Globus pallidus (tissue), 1 donor: ENCODE data around the gene NCLN.
A peak's percentile ranks its signal among the peaks of the same experiment; 100 is the strongest.
"Not testable (repeated sequence)": the region's sequence is repeated elsewhere in the genome, so short reads cannot be mapped to it uniquely, and the experiment has no call there.

Experiments
- DNase-seq: peaks from one replicate; pipeline ENCODE4 v3.0.0-alpha.2; 2015; ENCODE audit warnings: low spot score

Gene NCLN

GRCh38 chr19:3185461-3186159 lies at the start of gene NCLN:
Gene NCLN (plus strand): TSS chr19:3185930. CDS start chr19:3186031, 101 bp downstream.
- peak; percentile 98 for DNase-seq

GRCh38 chr19:3135961-3136683 lies 49.6 kb upstream of the NCLN start, which contains the start of gene GNA15:
Gene GNA15 (plus strand): TSS chr19:3136033. CDS start chr19:3136451, 418 bp downstream.
- no peak for DNase-seq

GRCh38 chr19:3136684-3137055 lies 49.1 kb upstream of the NCLN start:
- DNase-seq = no peak

- no peak for DNase-seq
Measured at GRCh38 chr19:3137119-3137518, 48.6 kb upstream of the NCLN start.

- DNase-seq = no peak
Measured at GRCh38 chr19:3138268-3138667, 47.5 kb upstream of the NCLN start.

- no peak for DNase-seq
Measured at GRCh38 chr19:3140667-3141038, 45.1 kb upstream of the NCLN start.

GRCh38 chr19:3142292-3142670 lies 43.4 kb upstream of the NCLN start:
- no peak for DNase-seq

GRCh38 chr19:3142781-3143337 lies 42.9 kb upstream of the NCLN start:
- no peak for DNase-seq

GRCh38 chr19:3145909-3146676 lies 39.6 kb upstream of the NCLN start:
- no peak for DNase-seq

GRCh38 chr19:3146677-3147100 lies 39.0 kb upstream of the NCLN start:
- DNase-seq = no peak

- no peak for DNase-seq
Measured at GRCh38 chr19:3148503-3148902, 37.2 kb upstream of the NCLN start.

- DNase-seq = no peak
Measured at GRCh38 chr19:3149089-3149488, 36.6 kb upstream of the NCLN start.

- DNase-seq = no peak
Measured at GRCh38 chr19:3149526-3150505, 35.9 kb upstream of the NCLN start.

- DNase-seq = no peak
Measured at GRCh38 chr19:3150739-3151329, 34.9 kb upstream of the NCLN start.

GRCh38 chr19:3151563-3152418 lies 33.9 kb upstream of the NCLN start:
- DNase-seq = no peak

- no peak for DNase-seq
Measured at GRCh38 chr19:3152419-3152780, 33.3 kb upstream of the NCLN start.

- no peak for DNase-seq
Measured at GRCh38 chr19:3153286-3154230, 32.2 kb upstream of the NCLN start.

GRCh38 chr19:3154447-3154846 lies 31.3 kb upstream of the NCLN start:
- not testable (repeated sequence) for DNase-seq
